HG03039 (cell line): Measurements from ENCODE around the gene MKKS.
"Not testable (repeated sequence)": the region's sequence is repeated elsewhere in the genome, so short reads cannot be mapped to it uniquely, and the experiment has no call there.

ENCODE experiments used
- ATAC-seq: cut with Tn5 transposase; IDR thresholded peaks from one replicate; pipeline ENCODE4 v1.9.1; 2021; ENCODE audit warnings: mild to moderate bottlenecking, moderate library complexity; ENCODE audit not compliant: unreplicated experiment

Gene MKKS

GRCh38 chr20:10417218-10417617 lies 16.8 kb downstream of the MKKS start:
- not testable (repeated sequence) for ATAC-seq

DNA sequence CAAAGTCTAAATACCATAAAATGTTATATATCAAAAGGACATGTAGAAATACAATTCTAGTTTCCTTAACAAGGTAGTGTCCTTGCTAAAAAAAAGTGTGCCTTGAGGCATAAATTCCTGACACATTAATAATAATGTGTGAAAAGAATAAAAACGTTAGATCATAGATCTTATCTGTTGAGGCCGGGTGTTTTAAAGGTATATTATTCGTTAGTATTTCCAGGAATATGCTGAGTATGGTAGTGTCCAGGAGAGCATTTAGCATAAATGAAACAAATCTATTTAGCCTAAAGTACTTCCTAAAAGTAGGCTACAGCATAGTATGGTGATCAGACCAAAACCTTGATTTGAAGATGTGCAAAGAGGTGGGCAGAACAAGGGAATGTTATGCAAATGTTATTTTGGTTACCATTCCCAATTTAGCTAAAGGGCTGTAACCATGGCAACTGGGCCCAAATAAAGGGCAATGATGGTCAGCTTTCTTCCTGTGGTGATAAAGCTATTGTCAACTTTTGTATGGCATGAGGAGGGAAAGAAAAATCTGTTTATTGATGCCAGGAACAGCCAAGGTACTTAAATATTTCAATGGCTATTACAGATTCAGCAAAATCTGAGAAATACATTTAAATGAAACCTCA lies 18.9 kb downstream of the MKKS start:
- ATAC-seq, result no peak

GRCh38 chr20:10412591-10413408 lies 21.2 kb downstream of the MKKS start:
- no peak for ATAC-seq

GRCh38 chr20:10411673-10412072 lies 22.3 kb downstream of the MKKS start:
- ATAC-seq, result no peak

DNA sequence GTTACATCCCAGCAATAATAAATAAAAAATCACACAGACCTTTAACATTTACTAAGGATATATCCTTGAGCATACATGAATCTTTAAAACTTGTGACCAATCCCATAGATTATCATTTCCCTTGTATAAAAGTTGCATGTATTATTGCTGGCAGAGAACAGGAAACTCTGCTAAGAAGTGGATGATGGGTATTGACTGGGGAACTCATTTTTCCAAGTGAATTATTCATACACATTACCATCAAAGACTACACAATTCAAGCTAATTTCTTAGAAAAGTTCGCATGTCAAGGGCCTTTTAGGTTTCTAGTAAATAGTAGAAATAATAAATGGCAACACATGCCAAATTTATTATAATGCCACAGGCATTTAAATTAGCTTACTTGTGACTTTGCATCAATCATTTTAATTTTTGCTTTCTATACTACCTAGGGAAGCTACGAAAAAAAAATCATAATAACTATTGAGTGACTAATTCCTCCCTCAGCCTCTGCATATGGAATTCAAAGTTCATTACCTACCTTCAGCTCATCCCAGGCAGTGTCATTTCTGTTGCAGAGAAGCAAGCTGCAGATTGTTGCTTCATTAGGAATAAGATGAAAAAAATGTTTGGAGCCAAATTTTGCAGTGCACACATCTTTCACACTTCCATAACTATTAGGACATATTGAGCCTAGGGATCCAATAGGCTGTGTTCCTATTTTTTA lies 25.8 kb downstream of the MKKS start:
- no peak for ATAC-seq

GRCh38 chr20:10404959-10405530 lies 29.0 kb downstream of the MKKS start:
- ATAC-seq, result no peak

GRCh38 chr20:10404023-10404628 lies 29.9 kb downstream of the MKKS start:
- ATAC-seq, result no peak

GRCh38 chr20:10402938-10403608 lies 30.9 kb downstream of the MKKS start:
- no peak for ATAC-seq

GRCh38 chr20:10398834-10399369 lies 35.1 kb downstream of the MKKS start:
- ATAC-seq, result no peak

DNA sequence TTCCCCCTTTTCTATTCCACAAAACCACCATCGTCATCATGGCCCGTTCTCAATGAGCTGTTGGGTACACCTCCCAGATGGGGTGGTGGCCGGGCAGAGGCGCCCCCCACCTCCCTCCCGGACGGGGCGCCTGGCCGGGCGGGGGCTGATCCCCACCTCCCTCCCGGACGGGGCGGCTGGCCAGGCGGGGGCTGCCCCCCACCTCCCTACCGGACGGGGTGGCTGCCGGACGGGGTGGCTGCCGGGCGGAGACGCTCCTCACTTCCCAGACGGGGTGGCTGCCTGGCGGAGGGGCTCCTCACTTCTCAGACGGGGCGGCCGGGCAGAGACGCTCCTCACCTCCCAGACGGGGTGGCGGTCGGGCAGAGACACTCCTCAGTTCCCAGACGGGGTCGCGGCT lies 39.3 kb downstream of the MKKS start:
- not testable (repeated sequence) for ATAC-seq

DNA sequence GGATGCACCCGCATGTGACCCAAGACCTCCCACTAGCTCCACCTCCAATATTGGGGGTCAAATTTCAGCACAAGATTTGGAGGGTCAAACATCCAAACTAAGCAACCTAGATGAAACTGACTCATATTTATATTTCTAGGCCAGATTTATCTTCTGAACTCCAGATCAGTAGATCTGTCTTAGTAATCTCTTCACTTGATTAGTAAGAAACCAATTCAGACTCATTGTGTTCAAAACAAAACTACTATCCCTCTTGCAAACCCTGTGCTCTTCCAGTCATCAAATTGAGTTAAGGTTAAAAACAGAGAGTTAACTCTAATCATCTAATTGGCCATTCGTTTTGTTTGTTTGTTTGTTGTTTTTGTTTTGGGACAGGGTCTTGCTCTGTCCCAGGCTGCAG lies 43.3 kb downstream of the MKKS start:
- ATAC-seq, result no peak

- no peak for ATAC-seq
These were observed 45.4 kb downstream of the MKKS start for GRCh38 chr20:10388597-10388996.

GRCh38 chr20:10387686-10388085 lies 46.3 kb downstream of the MKKS start:
- ATAC-seq, result no peak

- ATAC-seq, result no peak
These were observed 48.0 kb downstream of the MKKS start for GRCh38 chr20:10385850-10386544.

GRCh38 chr20:10381477-10381876 lies 52.5 kb downstream of the MKKS start:
- no peak for ATAC-seq

DNA sequence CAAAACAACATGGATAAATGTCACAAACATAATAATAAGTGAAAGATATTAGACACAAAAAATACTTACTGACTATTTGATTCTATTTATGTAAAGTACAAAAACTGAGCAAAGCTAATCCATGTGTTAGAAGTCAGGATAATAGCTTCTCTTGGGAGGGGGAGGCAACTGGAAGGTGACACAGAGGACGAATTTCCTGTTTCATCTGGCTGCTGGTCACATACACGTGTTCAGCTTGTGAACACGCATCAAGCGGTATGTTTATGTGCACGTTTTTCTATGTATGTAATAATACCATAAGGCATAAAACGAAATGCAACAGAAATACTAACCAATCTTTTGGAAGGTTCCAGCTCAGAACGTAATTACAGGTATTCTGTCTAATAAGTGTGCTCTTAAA lies 54.3 kb downstream of the MKKS start:
- no peak for ATAC-seq

DNA sequence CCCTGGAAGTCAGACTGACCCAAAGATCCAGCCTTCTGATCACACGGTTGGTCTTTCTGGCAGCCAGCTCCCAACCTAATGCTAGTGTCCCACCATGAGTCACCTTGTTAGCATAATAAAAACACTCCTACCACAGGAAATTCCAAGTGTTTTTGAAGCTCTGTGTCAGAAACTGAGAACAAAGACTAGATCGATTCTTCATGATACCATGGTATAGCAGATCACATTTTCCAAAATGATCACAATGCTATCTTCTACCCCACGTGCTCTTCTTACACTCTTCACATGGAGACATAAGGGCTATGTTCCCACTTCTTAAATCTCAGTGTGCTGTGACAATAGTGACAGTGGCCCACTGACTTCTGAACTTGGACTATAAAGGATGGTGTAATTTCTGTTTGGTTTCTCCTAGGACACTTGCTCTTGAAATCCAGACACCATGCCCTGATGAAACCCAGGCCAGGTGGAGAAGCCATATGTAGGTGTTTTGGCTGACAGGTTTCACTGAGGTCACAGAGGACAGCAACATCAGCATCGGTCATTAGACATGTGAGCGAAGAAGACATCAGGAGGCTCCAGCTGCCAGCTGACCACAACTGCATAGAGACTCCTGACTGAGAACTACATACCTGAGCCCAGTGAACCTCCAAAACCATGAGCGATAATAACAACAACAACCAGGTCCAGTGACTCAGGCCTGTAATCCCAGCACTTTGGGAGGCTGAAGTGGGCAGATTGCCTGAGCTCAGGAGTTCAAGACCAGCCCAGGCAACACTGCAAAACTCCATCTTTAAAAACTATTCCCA lies 57.5 kb downstream of the MKKS start:
- ATAC-seq, result no peak

- no peak for ATAC-seq
These were observed 58.8 kb downstream of the MKKS start for GRCh38 chr20:10375191-10375590.

- ATAC-seq, result no peak
These were observed 60.0 kb downstream of the MKKS start for GRCh38 chr20:10374036-10374435.
